Mesenchymal stem cell (in vitro differentiated cells and primary cell): ENCODE data around the gene PLXND1. TPM values are rescaled to one million over a fixed set of nuclear protein-coding genes. Genes with fewer than 3 reads are reported as not detected.

Experiments used
- DNase-seq: peaks from one replicate; pipeline ENCODE4 v3.0.0-alpha.2; 2013
- H2AFZ ChIP-seq: one replicate; pipeline ENCODE4 v1.6.1; 2013; ENCODE audit warnings: low read depth, mild to moderate bottlenecking, control low read depth, inconsistent platforms, low read length, moderate library complexity
- H2AK5ac ChIP-seq: 2 replicates; pipeline ENCODE4 v1.6.1; 2013; ENCODE audit warnings: low read length, moderate library complexity, mild to moderate bottlenecking, inconsistent platforms; ENCODE audit not compliant: severe bottlenecking
- H2BK120ac ChIP-seq: one replicate; pipeline ENCODE4 v1.6.1; 2013; ENCODE audit warnings: low read depth, mild to moderate bottlenecking, inconsistent platforms, low read length, moderate library complexity
- H2BK12ac ChIP-seq, 2 experiments: one replicate each; pipeline ENCODE4 v1.6.1; 2013; ENCODE audit warnings: inconsistent platforms in 2 of 2, low read length in 2 of 2, mild to moderate bottlenecking in 2 of 2, moderate library complexity in 2 of 2, control low read depth in 1 of 2
- H2BK15ac ChIP-seq: one replicate; pipeline ENCODE4 v1.6.1; 2013; ENCODE audit warnings: mild to moderate bottlenecking, low read depth, inconsistent platforms; ENCODE audit not compliant: poor library complexity, severe bottlenecking
- H2BK5ac ChIP-seq: 2 replicates; pipeline ENCODE4 v1.6.1; 2013; ENCODE audit warnings: low read depth, mild to moderate bottlenecking, low read length, control low read depth, inconsistent platforms; ENCODE audit not compliant: poor library complexity, severe bottlenecking
- H3K14ac ChIP-seq, 2 experiments: one replicate each; pipeline ENCODE4 v1.6.1; 2013; ENCODE audit warnings: inconsistent platforms in 2 of 2, low read length in 2 of 2, control low read depth in 1 of 2, mild to moderate bottlenecking in 1 of 2, moderate library complexity in 1 of 2
- H3K18ac ChIP-seq, 2 experiments: one replicate each; pipeline ENCODE4 v1.6.1; 2013; ENCODE audit warnings: inconsistent platforms in 2 of 2, low read length in 2 of 2, control low read depth in 1 of 2, low read depth in 1 of 2, mild to moderate bottlenecking in 1 of 2
- H3K23ac ChIP-seq, 2 experiments: one replicate each; pipeline ENCODE4 v1.6.1; 2013; ENCODE audit warnings: inconsistent platforms in 2 of 2, low read length in 2 of 2, mild to moderate bottlenecking in 2 of 2, moderate library complexity in 2 of 2, control low read depth in 1 of 2
- H3K27ac ChIP-seq: 2 replicates; pipeline ENCODE4 v1.5.1; 2013; ENCODE audit warnings: mild to moderate bottlenecking, moderate library complexity, low read length, control low read depth, inconsistent platforms; ENCODE audit not compliant: poor library complexity, severe bottlenecking
- H3K27me3 ChIP-seq, 2 experiments: 2 replicates each; pipeline versions ENCODE4 v1.6.1 to v1.7.0; 2013; ENCODE audit warnings: low read length in 2 of 2, mild to moderate bottlenecking in 2 of 2, moderate library complexity in 2 of 2, control low read depth in 1 of 2, inconsistent platforms in 1 of 2; ENCODE audit not compliant: control insufficient read depth in 1 of 2, insufficient read depth in 1 of 2
- H3K36me3 ChIP-seq, 2 experiments: 2 replicates each; pipeline versions ENCODE4 v1.6.1 to v1.7.0; 2013; ENCODE audit warnings: low read length in 2 of 2, control low read depth in 1 of 2, inconsistent platforms in 1 of 2, low read depth in 1 of 2, mild to moderate bottlenecking in 1 of 2; ENCODE audit not compliant: insufficient read depth in 2 of 2, control insufficient read depth in 1 of 2
- H3K4ac ChIP-seq, 2 experiments: one replicate each; pipeline ENCODE4 v1.6.1; 2013; ENCODE audit warnings: inconsistent platforms in 2 of 2, low read length in 2 of 2, mild to moderate bottlenecking in 2 of 2, moderate library complexity in 2 of 2, control low read depth in 1 of 2, low read depth in 1 of 2
- H3K4me1 ChIP-seq: 2 replicates; pipeline ENCODE4 v1.6.1; 2013; ENCODE audit warnings: low read depth, low read length, control low read depth; ENCODE audit not compliant: control insufficient read depth, insufficient read depth
- H3K4me2 ChIP-seq: 2 replicates; pipeline ENCODE4 v1.6.1; 2013; ENCODE audit warnings: low read length, mild to moderate bottlenecking, inconsistent platforms; ENCODE audit not compliant: poor library complexity, severe bottlenecking
- H3K4me3 ChIP-seq, 2 experiments: 2 replicates each; pipeline versions ENCODE4 v1.5.1 to v1.7.0; 2013; ENCODE audit warnings: low read length in 2 of 2, mild to moderate bottlenecking in 2 of 2, control low read depth in 1 of 2, low read depth in 1 of 2; ENCODE audit not compliant: insufficient read depth in 1 of 2
- H3K79me1 ChIP-seq: replicated peaks from 2 replicates; pipeline ENCODE4 v1.6.1; 2013; ENCODE audit warnings: mild to moderate bottlenecking, control low read depth, low read length, inconsistent platforms; ENCODE audit not compliant: poor library complexity, severe bottlenecking
- H3K9ac ChIP-seq: 2 replicates; pipeline ENCODE4 v1.7.0; 2013; ENCODE audit warnings: mild to moderate bottlenecking, low read length, moderate library complexity
- H3K9me3 ChIP-seq: 2 replicates; pipeline ENCODE4 v1.7.0; 2013; ENCODE audit warnings: mild to moderate bottlenecking, low read length; ENCODE audit not compliant: control insufficient read depth
- H4K8ac ChIP-seq: one replicate; pipeline ENCODE4 v1.6.1; 2013; ENCODE audit warnings: inconsistent platforms, mild to moderate bottlenecking, low read length, moderate library complexity
- H4K91ac ChIP-seq: one replicate; pipeline ENCODE4 v1.6.1; 2013; ENCODE audit warnings: mild to moderate bottlenecking, low read length, inconsistent platforms
- WGBS: methylation state at CpG from one replicate; pipeline ENCODE4 v1.1.7; 2013; ENCODE audit warnings: mixed read lengths; 5-methylcytosine and 5-hydroxymethylcytosine counted together
- small RNA-seq: library from polyadenylated mRNA; stranded (forward); fragments of <200 nt; extraction: miRNeasy Mini kit (QIAGEN cat#:217004); gene quantifications from one replicate; pipeline ENCODE3, GENCODE V24; 2013; ENCODE audit warnings: low read depth

Gene PLXND1

DNA sequence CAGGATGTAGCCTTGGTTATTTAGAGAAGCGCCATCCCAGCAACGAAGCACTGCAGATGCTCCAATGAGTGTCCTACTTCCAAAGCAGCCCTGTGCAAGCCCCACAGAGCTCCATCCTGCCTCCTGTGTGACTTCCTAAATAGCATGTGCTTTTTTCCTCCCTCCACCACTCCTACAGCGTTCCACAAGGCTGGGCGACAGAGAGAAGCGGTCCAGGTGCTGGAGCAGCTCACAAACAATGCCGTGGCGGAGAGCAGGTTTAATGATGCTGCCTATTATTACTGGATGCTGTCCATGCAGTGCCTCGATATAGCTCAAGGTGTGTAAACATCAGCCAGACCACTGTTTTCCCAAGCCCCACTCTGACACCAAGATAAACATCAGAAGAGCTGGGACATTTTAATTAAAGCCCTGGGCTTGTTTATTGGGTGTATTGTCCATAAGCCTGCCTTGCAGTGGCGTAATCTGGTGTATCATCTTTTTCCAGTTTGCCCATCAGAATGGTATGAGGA is 100.2 kb downstream of the PLXND1 start:
- Histone ChIP-seq H2AK5ac (no peak overlapping the region), H3K4me3 (no peak overlapping the region), H3K14ac (no peak overlapping the region), H2BK15ac (no peak overlapping the region), H3K9ac (no peak overlapping the region), H3K18ac (no peak overlapping the region), H3K9me3 (no peaks in the 10 kb centered on the region), H3K4me2 (no peak overlapping the region), H2BK12ac (no peak overlapping the region), H3K23ac (no peak overlapping the region), H3K79me1 (no peaks in the 10 kb centered on the region), H4K91ac (no peak overlapping the region), H2BK120ac (no peak overlapping the region), H3K4ac (no peak overlapping the region), H2BK5ac (no peak overlapping the region), H2AFZ (no peak overlapping the region), H3K27ac (no peak overlapping the region), H3K27me3 (no peaks in the 10 kb centered on the region), H3K36me3 (peaks cover 40 to 78% of the 10 kb centered on the region in 2 experiments), H4K8ac (no peak overlapping the region), H3K4me1 (peaks cover 2% of the 10 kb centered on the region)
- DNase-seq = no peak
- 93% methylated on average over 9 of the region's 9 CpGs for WGBS

DNA sequence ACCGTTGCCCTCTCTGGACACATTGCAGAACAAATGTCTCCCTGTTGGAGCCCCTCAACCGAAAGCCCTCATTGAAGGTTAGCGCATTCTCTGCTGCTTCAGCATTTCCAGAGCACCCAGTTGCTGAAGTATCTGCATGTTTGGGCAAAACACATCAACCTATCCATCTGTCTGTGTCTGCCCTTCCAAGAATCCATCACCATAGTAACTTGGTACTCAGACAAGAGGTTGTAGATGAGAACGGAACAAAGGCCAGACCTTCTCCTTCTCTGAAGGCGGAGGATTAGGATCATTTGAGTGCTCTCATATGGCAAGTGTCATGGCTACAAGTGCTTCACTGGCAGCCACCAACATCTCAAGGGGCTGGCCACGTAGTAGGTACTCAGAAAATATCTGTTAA is 101.1 kb downstream of the PLXND1 start:
- H2BK12ac ChIP-seq = no peak overlapping the region
- no peak overlapping the region for H4K8ac ChIP-seq
- no peaks in the 10 kb centered on the region for H3K79me1 ChIP-seq
- WGBS = 96% methylated on average over 6 of the region's 6 CpGs
- H3K4me3 ChIP-seq = no peak overlapping the region
- no peak overlapping the region for H2BK15ac ChIP-seq
- H3K18ac ChIP-seq = no peak overlapping the region
- H3K23ac ChIP-seq = no peak overlapping the region
- no peak overlapping the region for H3K9ac ChIP-seq
- no peak overlapping the region for H2BK5ac ChIP-seq
- H2BK120ac ChIP-seq = no peak overlapping the region
- no peak overlapping the region for H3K4me2 ChIP-seq
- no peak overlapping the region for H3K27ac ChIP-seq
- peaks cover 5% of the 10 kb centered on the region for H3K4me1 ChIP-seq
- no peak overlapping the region for H4K91ac ChIP-seq
- no peak for DNase-seq
- H2AFZ ChIP-seq = no peak overlapping the region
- H3K9me3 ChIP-seq = no peaks in the 10 kb centered on the region
- no peak overlapping the region for H2AK5ac ChIP-seq
- no peaks in the 10 kb centered on the region for H3K27me3 ChIP-seq
- no peak overlapping the region for H3K4ac ChIP-seq
- H3K14ac ChIP-seq = no peak overlapping the region
- H3K36me3 ChIP-seq = peaks cover 40 to 82% of the 10 kb centered on the region in 2 experiments

Small RNA genes lying within 50 kb of the gene (small RNA-seq; reads per million reads assigned to genes)
- not detected for gene RN7SL752P
